ENCODE data around the gene SP100. TPM values are rescaled to one million over a fixed set of nuclear protein-coding genes. Genes with fewer than 3 reads are reported as not detected.
A peak's percentile ranks its signal among the peaks of the same experiment; 100 is the strongest.

The SP100 gene
- 0.85 and 1.3 TPM in 2 replicates for polyA plus RNA-seq (2013)

DNA sequence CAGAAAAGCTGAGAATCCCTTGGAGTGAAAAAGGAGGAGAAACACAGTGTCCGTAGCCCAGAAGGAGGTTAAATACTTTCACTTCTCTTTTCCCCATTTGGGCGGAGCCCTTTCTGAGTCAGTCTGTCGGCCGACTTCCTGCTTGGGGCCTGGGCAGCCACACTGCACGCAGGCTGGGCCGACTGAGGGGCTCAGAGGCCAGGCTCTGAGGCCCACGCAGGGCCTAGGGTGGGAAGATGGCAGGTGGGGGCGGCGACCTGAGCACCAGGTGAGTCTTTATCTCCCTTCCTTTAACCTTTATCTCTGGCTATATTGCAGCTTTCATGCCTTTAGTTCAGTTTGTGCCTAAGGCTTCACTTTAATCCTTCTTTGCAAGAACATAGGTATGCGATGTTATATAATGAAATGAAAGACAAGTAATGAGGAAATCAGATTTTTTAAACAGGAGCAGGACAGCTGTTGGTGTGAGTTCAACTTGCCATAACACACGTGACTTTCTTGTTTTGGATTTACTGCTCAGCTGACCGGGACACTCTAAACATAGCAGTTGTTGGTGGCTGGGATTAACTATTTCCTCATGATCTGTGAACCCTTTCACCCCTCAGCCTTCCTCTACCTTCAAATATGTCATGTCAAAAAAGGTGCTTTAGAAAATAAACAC is at the start of gene SP100:
SP100 (plus strand) TSS at position 141 of the 661 bp plus-strand sequence; CDS start at position 237, 96 bp downstream.
- H3K27me3 ChIP-seq (ENCODE audit: insufficient read depth, low read length): no peaks in the 10 kb centered on the region
- H2AK5ac ChIP-seq (ENCODE audit: low read length): no peak within 1 kb of the TSS
- peak within 1 kb of the TSS; percentile 41 for H2BK12ac ChIP-seq (ENCODE audit: low read length)
- H3K23ac ChIP-seq (ENCODE audit: low read length): no peak within 1 kb of the TSS
- H4K91ac ChIP-seq (ENCODE audit: low read depth, low read length): peak within 1 kb of the TSS; percentile 48
- H3K79me2 ChIP-seq (ENCODE audit: control insufficient read depth, insufficient read depth, low read length, poor library complexity): no peaks in the 10 kb centered on the region
- peak within 1 kb of the TSS; percentile 46 for H2BK120ac ChIP-seq (ENCODE audit: insufficient read depth, low read length, poor library complexity)
- H3K9me3 ChIP-seq (ENCODE audit: insufficient read depth, low read depth, low read length): peaks cover 5% of the 10 kb centered on the region
- H2AFZ ChIP-seq (ENCODE audit: insufficient read depth, low read length, poor library complexity): peak within 1 kb of the TSS; percentile 88
- H3K18ac ChIP-seq (ENCODE audit: low read length): no peak within 1 kb of the TSS
- no CpG with 5 or more reads among the region's 12 CpGs for WGBS (ENCODE audit: extremely low coverage, insufficient coverage, insufficient read length)
- H4K12ac ChIP-seq (ENCODE audit: low read depth, low read length): no peak within 1 kb of the TSS
- H3K4me2 ChIP-seq (ENCODE audit: low read length): no peak within 1 kb of the TSS
- no peak within 1 kb of the TSS for H2BK5ac ChIP-seq (ENCODE audit: low read depth, low read length, poor library complexity)
- no peaks in the 10 kb centered on the region for H3K36me3 ChIP-seq (ENCODE audit: control insufficient read depth in 1 of 2, insufficient read depth in 2 of 2, low read length in 2 of 2)
- no peak within 1 kb of the TSS for H3K4me3 ChIP-seq (ENCODE audit: low read depth, low read length)
- DNase-seq: peak; percentile 70 to 81
- no peak within 1 kb of the TSS for H3K27ac ChIP-seq (ENCODE audit: low read depth, low read length)
- H3K4ac ChIP-seq (ENCODE audit: low read depth, low read length): no peak within 1 kb of the TSS
- peak within 1 kb of the TSS; percentile 34 for H3K14ac ChIP-seq (ENCODE audit: low read length)
- peaks cover 5% of the 10 kb centered on the region for H3K79me1 ChIP-seq (ENCODE audit: low read length)
- H3K4me1 ChIP-seq (ENCODE audit: control insufficient read depth in 1 of 2, insufficient read depth in 2 of 2, low read length in 2 of 2): peaks cover 6 to 10% of the 10 kb centered on the region in 2 experiments
- H3K9ac ChIP-seq (ENCODE audit: low read length): no peak within 1 kb of the TSS
- peak within 1 kb of the TSS; percentile 81 for H4K8ac ChIP-seq (ENCODE audit: low read depth, low read length)

DNA sequence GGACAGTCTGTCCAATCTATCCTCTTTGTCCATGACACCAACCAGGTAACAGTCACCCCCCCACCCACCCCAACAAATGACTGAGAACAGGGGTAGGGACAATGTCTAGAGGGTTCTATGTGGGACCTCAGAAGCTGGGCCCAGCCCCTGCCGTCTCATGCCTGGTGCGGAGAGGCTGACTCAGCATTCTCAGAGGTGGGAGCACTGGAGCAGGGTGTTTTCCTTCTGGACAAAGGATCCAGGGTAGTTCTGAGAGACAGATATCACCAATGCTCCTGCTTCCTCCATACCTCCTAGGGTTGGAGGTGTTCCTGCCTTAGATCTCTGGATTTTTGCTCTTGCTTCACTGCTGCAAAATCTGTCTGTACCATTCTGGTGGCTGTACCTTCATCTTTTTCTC is 33.9 kb upstream of the SP100 start:
- no peaks in the 10 kb centered on the region for H3K4me1 ChIP-seq (ENCODE audit: control insufficient read depth in 1 of 2, insufficient read depth in 2 of 2, low read length in 2 of 2)
- H2AK5ac ChIP-seq (ENCODE audit: low read length): no peak overlapping the region
- no peak overlapping the region for H2AFZ ChIP-seq (ENCODE audit: insufficient read depth, low read length, poor library complexity)
- H3K9ac ChIP-seq (ENCODE audit: low read length): no peak overlapping the region
- H3K23ac ChIP-seq (ENCODE audit: low read length): no peak overlapping the region
- H3K18ac ChIP-seq (ENCODE audit: low read length): no peak overlapping the region
- no peak overlapping the region for H4K91ac ChIP-seq (ENCODE audit: low read depth, low read length)
- H3K4me2 ChIP-seq (ENCODE audit: low read length): no peak overlapping the region
- H3K4ac ChIP-seq (ENCODE audit: low read depth, low read length): no peak overlapping the region
- no peak for DNase-seq
- no peak overlapping the region for H2BK5ac ChIP-seq (ENCODE audit: low read depth, low read length, poor library complexity)
- H3K79me2 ChIP-seq (ENCODE audit: control insufficient read depth, insufficient read depth, low read length, poor library complexity): no peaks in the 10 kb centered on the region
- no CpG with 5 or more reads among the region's 2 CpGs for WGBS (ENCODE audit: extremely low coverage, insufficient coverage, insufficient read length)
- peaks cover 2% of the 10 kb centered on the region for H3K79me1 ChIP-seq (ENCODE audit: low read length)
- H3K9me3 ChIP-seq (ENCODE audit: insufficient read depth, low read depth, low read length): no peaks in the 10 kb centered on the region
- H4K8ac ChIP-seq (ENCODE audit: low read depth, low read length): no peak overlapping the region
- H2BK120ac ChIP-seq (ENCODE audit: insufficient read depth, low read length, poor library complexity): no peak overlapping the region
- no peaks in the 10 kb centered on the region for H3K27me3 ChIP-seq (ENCODE audit: insufficient read depth, low read length)
- H4K12ac ChIP-seq (ENCODE audit: low read depth, low read length): no peak overlapping the region
- no peak overlapping the region for H3K27ac ChIP-seq (ENCODE audit: low read depth, low read length)
- no peak overlapping the region for H3K14ac ChIP-seq (ENCODE audit: low read length)
- H3K36me3 ChIP-seq (ENCODE audit: control insufficient read depth in 1 of 2, insufficient read depth in 2 of 2, low read length in 2 of 2): no peaks in the 10 kb centered on the region
- H3K4me3 ChIP-seq (ENCODE audit: low read depth, low read length): no peak overlapping the region
- no peak overlapping the region for H2BK12ac ChIP-seq (ENCODE audit: low read length)

DNA sequence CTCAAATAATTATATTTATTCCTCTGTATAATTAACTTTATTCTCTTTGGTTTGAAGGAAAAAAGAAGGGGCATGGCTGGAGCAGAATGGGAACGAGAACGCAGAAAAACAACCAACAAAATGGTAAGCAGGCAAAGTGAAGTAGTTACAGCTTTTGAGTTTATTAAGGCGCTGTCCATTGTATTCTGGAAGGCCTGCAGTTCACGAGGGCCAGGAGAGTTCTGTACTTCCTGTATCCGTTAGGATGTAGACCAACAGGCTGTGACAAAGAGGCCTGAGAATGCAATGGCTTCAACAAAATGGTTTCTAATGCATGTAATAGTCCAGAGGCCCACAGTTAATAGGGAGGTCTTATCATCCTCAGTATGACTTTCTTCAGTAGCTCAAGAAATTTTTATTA is 32.5 kb upstream of the SP100 start:
- Histone ChIP-seq H4K12ac (ENCODE audit: low read depth, low read length) (no peak overlapping the region), H3K27ac (ENCODE audit: low read depth, low read length) (no peak overlapping the region), H3K9ac (ENCODE audit: low read length) (no peak overlapping the region), H3K9me3 (ENCODE audit: insufficient read depth, low read depth, low read length) (no peaks in the 10 kb centered on the region), H2BK120ac (ENCODE audit: insufficient read depth, low read length, poor library complexity) (no peak overlapping the region), H3K4ac (ENCODE audit: low read depth, low read length) (no peak overlapping the region), H3K4me1 (ENCODE audit: control insufficient read depth in 1 of 2, insufficient read depth in 2 of 2, low read length in 2 of 2) (no peaks in the 10 kb centered on the region), H3K79me2 (ENCODE audit: control insufficient read depth, insufficient read depth, low read length, poor library complexity) (no peaks in the 10 kb centered on the region), H3K14ac (ENCODE audit: low read length) (no peak overlapping the region), H3K36me3 (ENCODE audit: control insufficient read depth in 1 of 2, insufficient read depth in 2 of 2, low read length in 2 of 2) (no peaks in the 10 kb centered on the region), H2AFZ (ENCODE audit: insufficient read depth, low read length, poor library complexity) (no peak overlapping the region), H2BK12ac (ENCODE audit: low read length) (no peak overlapping the region), H3K18ac (ENCODE audit: low read length) (no peak overlapping the region), H3K23ac (ENCODE audit: low read length) (no peak overlapping the region), H3K4me2 (ENCODE audit: low read length) (no peak overlapping the region), H4K91ac (ENCODE audit: low read depth, low read length) (no peak overlapping the region), H2AK5ac (ENCODE audit: low read length) (no peak overlapping the region), H3K27me3 (ENCODE audit: insufficient read depth, low read length) (no peaks in the 10 kb centered on the region), H3K79me1 (ENCODE audit: low read length) (peaks cover 2% of the 10 kb centered on the region), H3K4me3 (ENCODE audit: low read depth, low read length) (no peak overlapping the region), H4K8ac (ENCODE audit: low read depth, low read length) (no peak overlapping the region), H2BK5ac (ENCODE audit: low read depth, low read length, poor library complexity) (no peak overlapping the region)
- DNase-seq: no peak
- WGBS (ENCODE audit: extremely low coverage, insufficient coverage, insufficient read length): no CpG with 5 or more reads among the region's 5 CpGs

DNA sequence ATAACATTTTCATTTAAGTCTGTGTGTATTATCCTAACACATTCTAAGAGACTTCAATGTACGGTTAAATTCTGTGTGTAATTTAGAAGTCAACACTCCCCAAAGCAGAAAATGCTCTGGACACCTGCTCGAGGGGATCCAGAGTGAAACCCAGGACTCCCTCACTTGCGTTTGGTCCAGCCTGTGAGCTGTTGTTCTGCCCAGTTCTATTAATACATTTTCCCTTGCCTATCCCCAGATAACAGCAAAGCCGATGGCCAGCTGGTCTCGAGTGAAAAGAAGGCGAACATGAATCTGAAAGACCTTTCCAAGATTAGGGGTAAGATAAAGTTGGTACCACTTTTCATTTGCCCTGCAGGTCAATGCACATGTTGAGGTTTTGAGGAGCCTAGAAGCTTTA is 31.0 kb upstream of the SP100 start:
- Histone ChIP-seq H3K23ac (ENCODE audit: low read length) (no peak overlapping the region), H3K4me3 (ENCODE audit: low read depth, low read length) (no peak overlapping the region), H4K91ac (ENCODE audit: low read depth, low read length) (no peak overlapping the region), H4K8ac (ENCODE audit: low read depth, low read length) (no peak overlapping the region), H3K14ac (ENCODE audit: low read length) (no peak overlapping the region), H3K4me2 (ENCODE audit: low read length) (no peak overlapping the region), H2AFZ (ENCODE audit: insufficient read depth, low read length, poor library complexity) (no peak overlapping the region), H4K12ac (ENCODE audit: low read depth, low read length) (no peak overlapping the region), H3K27ac (ENCODE audit: low read depth, low read length) (no peak overlapping the region), H2BK5ac (ENCODE audit: low read depth, low read length, poor library complexity) (no peak overlapping the region), H3K4me1 (ENCODE audit: control insufficient read depth in 1 of 2, insufficient read depth in 2 of 2, low read length in 2 of 2) (no peaks in the 10 kb centered on the region), H2AK5ac (ENCODE audit: low read length) (no peak overlapping the region), H3K27me3 (ENCODE audit: insufficient read depth, low read length) (no peaks in the 10 kb centered on the region), H3K4ac (ENCODE audit: low read depth, low read length) (no peak overlapping the region), H2BK120ac (ENCODE audit: insufficient read depth, low read length, poor library complexity) (no peak overlapping the region), H3K9me3 (ENCODE audit: insufficient read depth, low read depth, low read length) (no peaks in the 10 kb centered on the region), H3K36me3 (ENCODE audit: control insufficient read depth in 1 of 2, insufficient read depth in 2 of 2, low read length in 2 of 2) (no peaks in the 10 kb centered on the region), H3K18ac (ENCODE audit: low read length) (no peak overlapping the region), H3K79me2 (ENCODE audit: control insufficient read depth, insufficient read depth, low read length, poor library complexity) (no peaks in the 10 kb centered on the region), H3K9ac (ENCODE audit: low read length) (no peak overlapping the region), H3K79me1 (ENCODE audit: low read length) (peaks cover 2% of the 10 kb centered on the region), H2BK12ac (ENCODE audit: low read length) (no peak overlapping the region)
- WGBS (ENCODE audit: extremely low coverage, insufficient coverage, insufficient read length): no CpG with 5 or more reads among the region's 6 CpGs
- DNase-seq: no peak
